PC-3 (cell line): ENCODE data around the gene GAB4. TPM values are rescaled to one million over a fixed set of nuclear protein-coding genes. Genes with fewer than 3 reads are reported as not detected.

ENCODE experiments used
- ATAC-seq: fragments of 200-7000 bp; cut with Tn5 transposase; 2 replicates; pipeline ENCODE4 v1.9.1; 2020; ENCODE audit warnings: mild to moderate bottlenecking, moderate library complexity
- BruUV-seq: library from RNA; stranded (reverse); fragments of 400-500 nt; replicated peaks from 2 replicates; lab custom pipeline; 2021; lab: Mats Ljungman, UMichigan
- CTCF ChIA-PET: fragments of 300-600 bp; sonication (Branson Sonifier 250); formaldehyde crosslinking; loops from one replicate; lab custom pipeline; 2022; ENCODE audit warnings: antibody characterized with exemption; lab: Charles Lee
- POLR2A ChIA-PET: fragments of 300-600 bp; sonication (Branson Sonifier 250); formaldehyde crosslinking; loops from one replicate; lab custom pipeline; 2022; ENCODE audit warnings: antibody characterized with exemption; ENCODE audit not compliant: unreplicated experiment; lab: Charles Lee
- DNase-seq: peaks from one replicate; pipeline ENCODE4 v3.0.0-alpha.2; 2015
- H2AFZ ChIP-seq: fragments of 300-600 bp; sonication (generic); 2 replicates; pipeline ENCODE4 v1.6.0; 2016; ENCODE audit warnings: antibody characterized with exemption, low read length
- H3F3A ChIP-seq: fragments of 300-600 bp; sonication (generic); one replicate; pipeline ENCODE4 v1.6.0; 2017; ENCODE audit warnings: antibody characterized with exemption, low read length, control low read depth, mild to moderate bottlenecking; ENCODE audit not compliant: unreplicated experiment
- H3K27ac ChIP-seq: fragments of 300-600 bp; sonication (generic); 2 replicates; pipeline ENCODE4 v1.5.1; 2016; ENCODE audit warnings: mild to moderate bottlenecking, low read length
- H3K27me3 ChIP-seq: fragments of 300-600 bp; sonication (generic); 2 replicates; pipeline ENCODE4 v1.6.1; 2016; ENCODE audit warnings: low read length, mixed read lengths
- H3K36me3 ChIP-seq: fragments of 300-600 bp; sonication (generic); 2 replicates; pipeline ENCODE4 v1.6.1; 2016; ENCODE audit warnings: low read depth, mixed run types, low read length, mixed read lengths
- H3K4me1 ChIP-seq: fragments of 300-600 bp; sonication (generic); 2 replicates; pipeline ENCODE4 v1.5.1; 2016; ENCODE audit warnings: low read length; ENCODE audit not compliant: insufficient read depth
- H3K4me2 ChIP-seq: fragments of 300-600 bp; sonication (generic); 2 replicates; pipeline ENCODE4 v1.6.0; 2016; ENCODE audit warnings: low read length
- H3K4me3 ChIP-seq: fragments of 300-600 bp; sonication (generic); 2 replicates; pipeline ENCODE4 v1.5.1; 2016; ENCODE audit warnings: mild to moderate bottlenecking, low read length, mixed read lengths
- H3K79me2 ChIP-seq: fragments of 300-600 bp; sonication (generic); 2 replicates; pipeline ENCODE4 v1.6.1; 2017; ENCODE audit warnings: low read length, mixed read lengths
- H3K9ac ChIP-seq: fragments of 300-600 bp; sonication (generic); 2 replicates; pipeline ENCODE4 v1.6.0; 2016; ENCODE audit warnings: mild to moderate bottlenecking, low read length
- H3K9me2 ChIP-seq: fragments of 300-600 bp; sonication (generic); replicated peaks from 2 replicates; pipeline ENCODE4 v1.6.1; 2016; ENCODE audit warnings: mixed run types, low read length, mixed read lengths
- H3K9me3 ChIP-seq: fragments of 300-600 bp; sonication (generic); 2 replicates; pipeline ENCODE4 v1.6.1; 2016; ENCODE audit warnings: low read length, mixed read lengths
- H4K20me1 ChIP-seq: fragments of 300-600 bp; sonication (generic); 2 replicates; pipeline ENCODE4 v1.6.1; 2016; ENCODE audit warnings: low read length, mixed read lengths
- EZH2 ChIP-seq: fragments of 300-600 bp; sonication (generic); IDR thresholded peaks from one replicate; pipeline ENCODE4 v1.6.1; 2017; ENCODE audit warnings: antibody characterized with exemption, mild to moderate bottlenecking, low read length; ENCODE audit not compliant: unreplicated experiment
- EZH2phosphoT487 ChIP-seq: fragments of 300-600 bp; sonication (generic); IDR thresholded peaks from 2 replicates; pipeline ENCODE4 v1.6.1; 2018; ENCODE audit warnings: mild to moderate bottlenecking, antibody characterized with exemption, low read length, borderline replicate concordance
- intact Hi-C: fragments of 100-400 bp; cut with micrococcal nuclease; formaldehyde crosslinking; loops from 2 replicates; pipeline ENCODE4 v1.9.0; 2023
- total RNA-seq: library from RNA; depleted of rRNA; stranded (reverse); fragments of >200 nt; gene quantifications from 2 replicates; pipeline ENCODE4 v1.2.3, GENCODE V29; 2014
- TF ChIP-seq, protein P1 (sequence below): fragments of 300-600 bp; sonication (generic); conservative IDR thresholded peaks from 2 replicates; pipeline ENCODE4 v1.5.1; 2017; ENCODE audit warnings: antibody characterized with exemption, low read depth, mild to moderate bottlenecking, low read length

GAB4 gene
- total RNA-seq, 1 experiment from 2014 or later: not detected

DNA sequence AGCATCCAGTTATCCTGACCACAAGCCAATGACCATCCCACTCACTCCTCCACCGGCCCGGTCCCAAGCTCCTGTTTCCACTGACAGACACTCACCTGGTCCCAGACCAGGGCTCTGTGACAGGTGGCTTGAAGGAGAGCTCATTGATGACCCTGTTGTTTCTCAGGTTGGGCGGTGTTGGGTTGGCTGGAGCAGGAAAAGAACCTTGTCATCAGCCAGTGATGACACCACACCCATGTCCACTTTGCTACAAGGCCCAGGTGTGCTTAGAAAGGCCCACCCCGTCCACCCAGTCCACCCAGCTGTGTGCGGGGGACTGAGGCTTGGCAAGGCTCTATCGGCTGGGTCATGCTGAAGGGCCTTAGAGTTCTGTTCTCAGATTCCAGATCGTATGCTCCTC, 42.9 kb downstream of the GAB4 start:
- Histone ChIP-seq H3K27ac (no peak overlapping the region), H3K79me2 (no peaks in the 10 kb centered on the region), H3K4me2 (no peak overlapping the region), H3K9me2 (no peaks in the 10 kb centered on the region), H3K36me3 (no peaks in the 10 kb centered on the region), H3K4me1 (no peaks in the 10 kb centered on the region), H3K27me3 (no peaks in the 10 kb centered on the region), H4K20me1 (no peaks in the 10 kb centered on the region), H3K9ac (no peak overlapping the region), H3K9me3 (no peaks in the 10 kb centered on the region), H3F3A (no peaks in the 10 kb centered on the region), H2AFZ (no peak overlapping the region), H3K4me3 (no peak overlapping the region)
- ATAC-seq (no peak), DNase-seq (no peak)
- intact Hi-C loops: no loop called here
- ChIA-PET CTCF (no interaction called here), POLR2A (no interaction called here)
- BruUV-seq: no TSS peak
- TF ChIP-seq EZH2phosphoT487 (no peak), EZH2 (no peak)
- TF ChIP-seq, protein P1, sequence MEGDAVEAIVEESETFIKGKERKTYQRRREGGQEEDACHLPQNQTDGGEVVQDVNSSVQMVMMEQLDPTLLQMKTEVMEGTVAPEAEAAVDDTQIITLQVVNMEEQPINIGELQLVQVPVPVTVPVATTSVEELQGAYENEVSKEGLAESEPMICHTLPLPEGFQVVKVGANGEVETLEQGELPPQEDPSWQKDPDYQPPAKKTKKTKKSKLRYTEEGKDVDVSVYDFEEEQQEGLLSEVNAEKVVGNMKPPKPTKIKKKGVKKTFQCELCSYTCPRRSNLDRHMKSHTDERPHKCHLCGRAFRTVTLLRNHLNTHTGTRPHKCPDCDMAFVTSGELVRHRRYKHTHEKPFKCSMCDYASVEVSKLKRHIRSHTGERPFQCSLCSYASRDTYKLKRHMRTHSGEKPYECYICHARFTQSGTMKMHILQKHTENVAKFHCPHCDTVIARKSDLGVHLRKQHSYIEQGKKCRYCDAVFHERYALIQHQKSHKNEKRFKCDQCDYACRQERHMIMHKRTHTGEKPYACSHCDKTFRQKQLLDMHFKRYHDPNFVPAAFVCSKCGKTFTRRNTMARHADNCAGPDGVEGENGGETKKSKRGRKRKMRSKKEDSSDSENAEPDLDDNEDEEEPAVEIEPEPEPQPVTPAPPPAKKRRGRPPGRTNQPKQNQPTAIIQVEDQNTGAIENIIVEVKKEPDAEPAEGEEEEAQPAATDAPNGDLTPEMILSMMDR: no peak

DNA sequence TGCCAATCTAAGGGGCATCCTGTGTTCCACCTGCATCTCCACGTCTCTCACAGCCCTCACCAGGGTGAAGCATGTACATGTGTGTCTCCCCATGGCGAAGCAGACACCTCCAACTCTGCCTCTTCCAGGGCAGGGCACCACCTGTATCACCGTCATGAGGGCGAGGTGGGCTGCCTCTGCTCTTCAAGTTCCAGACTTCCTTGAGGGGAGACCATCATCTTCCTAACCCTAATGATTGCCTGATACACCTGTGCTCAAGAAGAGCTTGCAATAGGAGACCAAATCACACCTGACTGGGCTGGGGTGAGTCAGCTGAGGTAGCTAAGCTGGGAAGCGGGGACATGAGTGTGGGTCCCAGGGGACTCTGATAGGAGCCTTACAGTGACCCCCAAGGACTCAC, 43.7 kb downstream of the GAB4 start:
- TF ChIP-seq, protein P1: no peak
- no peak for TF ChIP-seq EZH2
- no peak for TF ChIP-seq EZH2phosphoT487
- no peak for ATAC-seq
- Histone ChIP-seq H3K4me3 (no peak overlapping the region), H3K27ac (no peak overlapping the region), H3F3A (no peaks in the 10 kb centered on the region), H3K9me2 (no peaks in the 10 kb centered on the region), H2AFZ (no peak overlapping the region), H3K9ac (no peak overlapping the region), H4K20me1 (no peaks in the 10 kb centered on the region), H3K9me3 (no peaks in the 10 kb centered on the region), H3K79me2 (no peaks in the 10 kb centered on the region), H3K4me1 (no peaks in the 10 kb centered on the region), H3K27me3 (no peaks in the 10 kb centered on the region), H3K4me2 (no peak overlapping the region), H3K36me3 (no peaks in the 10 kb centered on the region)
- no peak for DNase-seq
- POLR2A ChIA-PET: no interaction called here
- no TSS peak for BruUV-seq
- intact Hi-C loops: no loop called here
- CTCF ChIA-PET: no interaction called here

DNA sequence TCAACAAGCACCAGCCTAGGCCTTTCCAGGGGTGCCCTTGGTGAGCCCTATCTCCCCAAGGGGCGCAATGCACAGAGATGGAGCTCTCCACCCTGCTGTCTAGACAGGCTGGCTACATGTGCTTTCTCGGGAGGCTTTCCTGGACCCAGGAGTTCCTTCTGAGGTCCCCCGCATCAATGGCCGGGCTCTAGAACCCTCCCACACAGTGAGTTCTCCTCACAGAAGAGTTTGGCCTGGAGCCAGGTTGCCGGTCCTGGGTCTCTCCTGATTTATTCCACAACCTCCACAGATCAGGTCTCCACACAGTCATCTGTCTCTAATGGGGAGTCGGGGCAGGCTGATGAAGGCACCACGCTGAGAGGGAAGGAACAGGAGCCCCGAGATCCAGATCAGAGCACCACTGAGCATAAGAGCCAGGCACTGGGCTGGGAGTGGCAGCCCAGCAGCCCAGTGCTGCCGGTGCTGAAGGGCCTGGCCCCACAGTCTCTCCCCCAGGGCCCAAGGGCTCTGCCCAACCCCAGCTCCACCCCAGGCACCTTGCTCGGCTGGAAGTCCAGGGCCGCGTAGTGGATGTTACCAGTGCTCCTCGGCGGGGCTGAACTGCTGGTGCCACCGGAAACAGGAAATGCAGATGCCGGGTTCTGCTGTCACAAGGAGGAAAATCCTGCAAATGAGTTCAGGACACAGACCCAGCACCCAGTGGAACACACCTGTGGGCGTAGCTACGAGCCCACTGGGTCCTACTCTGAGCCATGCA, 44.7 kb downstream of the GAB4 start:
- Histone ChIP-seq H3K4me3 (no peak overlapping the region), H3K27ac (no peak overlapping the region)
- BruUV-seq: no TSS peak

More for the DNA sequence above, 44.7 kb downstream of the GAB4 start:
- ChIA-PET CTCF (no interaction called here), POLR2A (no interaction called here)
- H3K27me3 ChIP-seq: no peaks in the 10 kb centered on the region
- no peaks in the 10 kb centered on the region for H3K4me1 ChIP-seq
- H2AFZ ChIP-seq: no peak overlapping the region
- ATAC-seq (no peak), DNase-seq (no peak)
- no peaks in the 10 kb centered on the region for H3K9me3 ChIP-seq
- no peak overlapping the region for H3K4me2 ChIP-seq
- intact Hi-C loops: no loop called here
- TF ChIP-seq EZH2phosphoT487 (no peak), EZH2 (no peak)
- TF ChIP-seq, protein P1: no peak
- H3K9me2 ChIP-seq: no peaks in the 10 kb centered on the region
- H4K20me1 ChIP-seq: no peaks in the 10 kb centered on the region
- no peak overlapping the region for H3K9ac ChIP-seq
- H3K79me2 ChIP-seq: no peaks in the 10 kb centered on the region
- no peaks in the 10 kb centered on the region for H3F3A ChIP-seq
- no peaks in the 10 kb centered on the region for H3K36me3 ChIP-seq
